Astrocyte (in vitro differentiated cells and primary cell): ENCODE results near the gene MVP. TPM values are rescaled to one million over a fixed set of nuclear protein-coding genes. Genes with fewer than 3 reads are reported as not detected.

Experiments
- DNase-seq: peaks from one replicate; pipeline ENCODE4 v3.0.0-alpha.2; 2010; ENCODE audit warnings: low read depth
- FAIRE-seq: peaks from 2 replicates; lab custom pipeline; 2011; peaks lifted over from hg19 to GRCh38; lab: Jason Lieb, UNC
- H2AFZ ChIP-seq: 2 replicates; pipeline ENCODE4 v1.6.0; 2012; ENCODE audit warnings: low read depth, low read length, inconsistent platforms
- H3K27ac ChIP-seq: 2 replicates; pipeline ENCODE4 v1.5.1; 2011; ENCODE audit warnings: low read depth, low read length, inconsistent platforms
- H3K27me3 ChIP-seq: 2 replicates; pipeline ENCODE4 v1.6.0; 2011; ENCODE audit warnings: low read length, inconsistent platforms; ENCODE audit not compliant: insufficient read depth
- H3K36me3 ChIP-seq: 2 replicates; pipeline ENCODE4 v1.5.1; 2011; ENCODE audit warnings: low read length, inconsistent platforms; ENCODE audit not compliant: insufficient read depth
- H3K4me1 ChIP-seq: 2 replicates; pipeline ENCODE4 v1.5.1; 2011; ENCODE audit warnings: low read length, inconsistent platforms; ENCODE audit not compliant: insufficient read depth
- H3K4me2 ChIP-seq: 2 replicates; pipeline ENCODE4 v1.6.0; 2012; ENCODE audit warnings: low read length, inconsistent platforms
- H3K4me3 ChIP-seq: 2 replicates; pipeline ENCODE4 v1.5.1; 2011; ENCODE audit warnings: low read depth, mild to moderate bottlenecking, low read length, inconsistent platforms; ENCODE audit not compliant: insufficient read depth
- H3K79me2 ChIP-seq: 2 replicates; pipeline ENCODE4 v1.6.0; 2012; ENCODE audit warnings: mild to moderate bottlenecking, low read length, inconsistent platforms; ENCODE audit not compliant: insufficient read depth
- H3K9ac ChIP-seq: 2 replicates; pipeline ENCODE4 v1.6.0; 2012; ENCODE audit warnings: mild to moderate bottlenecking, low read length, inconsistent platforms
- H3K9me3 ChIP-seq: 2 replicates; pipeline ENCODE4 v1.5.1; 2012; ENCODE audit warnings: low read depth, mild to moderate bottlenecking, low read length, inconsistent platforms; ENCODE audit not compliant: insufficient read depth
- H4K20me1 ChIP-seq: 2 replicates; pipeline ENCODE4 v1.6.0; 2012; ENCODE audit warnings: low read length, inconsistent platforms; ENCODE audit not compliant: insufficient read depth
- H3K27ac Mint-ChIP-seq: one replicate; pipeline ENCODE4 v1.8.0; 2021; ENCODE audit warnings: mild to moderate bottlenecking, mixed read lengths; ENCODE audit not compliant: unreplicated experiment
- H3K27me3 Mint-ChIP-seq: one replicate; pipeline ENCODE4 v1.8.0; 2021; ENCODE audit warnings: low read depth, mixed read lengths; ENCODE audit not compliant: unreplicated experiment
- H3K36me3 Mint-ChIP-seq: one replicate; pipeline ENCODE4 v1.8.0; 2021; ENCODE audit warnings: low read depth, mixed read lengths; ENCODE audit not compliant: unreplicated experiment
- H3K4me1 Mint-ChIP-seq: one replicate; pipeline ENCODE4 v1.8.0; 2021; ENCODE audit warnings: low read depth, mixed read lengths; ENCODE audit not compliant: unreplicated experiment
- H3K4me3 Mint-ChIP-seq: one replicate; pipeline ENCODE4 v1.8.0; 2021; ENCODE audit warnings: mild to moderate bottlenecking, moderate library complexity, mixed read lengths; ENCODE audit not compliant: unreplicated experiment
- H3K9me3 Mint-ChIP-seq: one replicate; pipeline ENCODE4 v1.8.0; 2021; ENCODE audit warnings: mild to moderate bottlenecking, mixed read lengths; ENCODE audit not compliant: unreplicated experiment
- EZH2 ChIP-seq: IDR thresholded peaks from 2 replicates; pipeline ENCODE4 v1.6.1; 2012; ENCODE audit warnings: mild to moderate bottlenecking, low read length, inconsistent platforms; ENCODE audit not compliant: insufficient read depth
- total RNA-seq: library from RNA; stranded (reverse); gene quantifications from 2 replicates; pipeline ENCODE4 v1.2.1, GENCODE V29; 2021
- TF ChIP-seq, protein P1 (sequence below): IDR thresholded peaks from 2 replicates; pipeline ENCODE4 v1.5.1; 2011; ENCODE audit warnings: low read depth, mild to moderate bottlenecking, inconsistent platforms, low read length, moderate library complexity; ENCODE audit not compliant: insufficient read depth

The MVP gene
- total RNA-seq, 1 donor from 2014 or later = 38.7 TPM

DNA sequence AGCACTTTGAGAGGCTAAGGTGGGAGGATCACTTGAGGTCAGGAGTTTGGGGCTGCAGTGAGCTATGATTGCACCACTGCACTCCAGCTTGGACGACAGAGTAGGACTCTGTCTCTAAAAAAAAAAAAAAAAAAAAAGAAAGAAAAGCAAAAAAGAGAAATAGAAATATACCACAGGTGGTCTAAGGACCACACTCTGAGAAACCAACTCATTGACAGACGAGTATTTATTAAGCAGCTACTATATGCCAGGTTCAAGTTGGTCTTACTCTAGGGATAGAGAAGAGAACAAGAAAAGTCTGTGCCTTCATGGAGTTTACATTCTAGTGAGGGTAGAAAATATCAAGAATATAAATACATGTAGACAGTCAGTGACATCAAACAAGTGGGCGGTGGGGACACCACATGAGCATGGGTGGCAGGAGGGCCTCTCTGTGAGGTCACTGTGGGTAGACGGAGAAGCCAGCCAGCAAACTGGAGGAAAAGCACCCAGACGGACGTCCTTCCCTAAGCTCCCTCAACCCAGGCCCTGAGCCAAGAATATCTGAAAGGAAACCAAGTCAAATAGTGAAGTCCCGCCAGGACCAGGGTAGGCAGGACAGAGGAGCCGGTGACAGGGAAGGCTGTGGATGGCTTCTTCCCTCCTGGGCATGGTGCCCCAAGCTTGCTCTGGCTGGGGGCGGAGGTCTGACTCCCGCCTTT is 38.0 kb downstream of the MVP start:
- no peaks in the 10 kb centered on the region for H3K9me3 ChIP-seq
- H3K27ac Mint-ChIP-seq = no peak overlapping the region
- no peak for FAIRE-seq
- H3K27me3 Mint-ChIP-seq = no peaks in the 10 kb centered on the region
- peaks cover 3% of the 10 kb centered on the region for H4K20me1 ChIP-seq
- no peak for TF ChIP-seq EZH2
- TF ChIP-seq, protein P1, sequence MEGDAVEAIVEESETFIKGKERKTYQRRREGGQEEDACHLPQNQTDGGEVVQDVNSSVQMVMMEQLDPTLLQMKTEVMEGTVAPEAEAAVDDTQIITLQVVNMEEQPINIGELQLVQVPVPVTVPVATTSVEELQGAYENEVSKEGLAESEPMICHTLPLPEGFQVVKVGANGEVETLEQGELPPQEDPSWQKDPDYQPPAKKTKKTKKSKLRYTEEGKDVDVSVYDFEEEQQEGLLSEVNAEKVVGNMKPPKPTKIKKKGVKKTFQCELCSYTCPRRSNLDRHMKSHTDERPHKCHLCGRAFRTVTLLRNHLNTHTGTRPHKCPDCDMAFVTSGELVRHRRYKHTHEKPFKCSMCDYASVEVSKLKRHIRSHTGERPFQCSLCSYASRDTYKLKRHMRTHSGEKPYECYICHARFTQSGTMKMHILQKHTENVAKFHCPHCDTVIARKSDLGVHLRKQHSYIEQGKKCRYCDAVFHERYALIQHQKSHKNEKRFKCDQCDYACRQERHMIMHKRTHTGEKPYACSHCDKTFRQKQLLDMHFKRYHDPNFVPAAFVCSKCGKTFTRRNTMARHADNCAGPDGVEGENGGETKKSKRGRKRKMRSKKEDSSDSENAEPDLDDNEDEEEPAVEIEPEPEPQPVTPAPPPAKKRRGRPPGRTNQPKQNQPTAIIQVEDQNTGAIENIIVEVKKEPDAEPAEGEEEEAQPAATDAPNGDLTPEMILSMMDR = no peak
- H3K27me3 ChIP-seq = no peaks in the 10 kb centered on the region
- no peak for DNase-seq
- no peak overlapping the region for H3K4me3 Mint-ChIP-seq
- no peaks in the 10 kb centered on the region for H3K9me3 Mint-ChIP-seq
- H3K4me3 ChIP-seq = no peak overlapping the region
- peaks cover 15% of the 10 kb centered on the region for H3K79me2 ChIP-seq
- peaks cover 14% of the 10 kb centered on the region for H3K36me3 Mint-ChIP-seq
- H3K27ac ChIP-seq = no peak overlapping the region
- no peak overlapping the region for H3K9ac ChIP-seq
- H2AFZ ChIP-seq = no peak overlapping the region
- H3K4me1 ChIP-seq = peaks cover 10% of the 10 kb centered on the region
- H3K4me1 Mint-ChIP-seq = peaks cover 7% of the 10 kb centered on the region
- peaks cover 14% of the 10 kb centered on the region for H3K36me3 ChIP-seq
- H3K4me2 ChIP-seq = no peak overlapping the region

DNA sequence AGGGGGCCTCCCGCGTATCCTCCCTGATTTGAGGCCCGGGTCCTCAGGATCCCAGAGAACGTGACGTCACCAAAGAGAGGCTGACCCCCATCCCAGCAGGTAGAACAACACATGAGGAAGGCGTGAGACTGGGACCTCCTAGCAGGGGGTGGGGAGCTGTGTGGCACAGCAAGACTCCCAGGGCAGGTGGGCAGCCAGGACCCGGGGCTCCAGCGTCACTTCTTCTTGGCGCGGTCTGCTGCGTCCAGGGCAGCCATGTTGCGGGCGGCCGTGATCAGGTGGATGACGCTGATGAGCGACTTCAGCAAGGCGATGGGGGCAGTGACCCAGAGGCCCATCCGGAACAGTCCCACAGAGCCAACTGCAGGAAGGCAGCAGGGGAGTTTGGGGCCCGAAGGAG is 38.7 kb downstream of the MVP start:
- Histone ChIP-seq H3K9ac (no peak overlapping the region), H3K9me3 (no peaks in the 10 kb centered on the region), H3K79me2 (peaks cover 15% of the 10 kb centered on the region), H3K27me3 (no peaks in the 10 kb centered on the region), H4K20me1 (peaks cover 3% of the 10 kb centered on the region), H3K36me3 (peaks cover 14% of the 10 kb centered on the region), H3K27ac (no peak overlapping the region), H3K4me1 (peaks cover 10% of the 10 kb centered on the region), H3K4me2 (no peak overlapping the region), H2AFZ (no peak overlapping the region), H3K4me3 (no peak overlapping the region)
- Mint-ChIP-seq H3K36me3 (peaks cover 14% of the 10 kb centered on the region), H3K27me3 (no peaks in the 10 kb centered on the region), H3K9me3 (no peaks in the 10 kb centered on the region), H3K4me3 (no peak overlapping the region), H3K4me1 (peaks cover 7% of the 10 kb centered on the region), H3K27ac (no peak overlapping the region)
- FAIRE-seq (no peak), DNase-seq (no peak)
- TF ChIP-seq EZH2 = no peak
- TF ChIP-seq, protein P1 = no peak

DNA sequence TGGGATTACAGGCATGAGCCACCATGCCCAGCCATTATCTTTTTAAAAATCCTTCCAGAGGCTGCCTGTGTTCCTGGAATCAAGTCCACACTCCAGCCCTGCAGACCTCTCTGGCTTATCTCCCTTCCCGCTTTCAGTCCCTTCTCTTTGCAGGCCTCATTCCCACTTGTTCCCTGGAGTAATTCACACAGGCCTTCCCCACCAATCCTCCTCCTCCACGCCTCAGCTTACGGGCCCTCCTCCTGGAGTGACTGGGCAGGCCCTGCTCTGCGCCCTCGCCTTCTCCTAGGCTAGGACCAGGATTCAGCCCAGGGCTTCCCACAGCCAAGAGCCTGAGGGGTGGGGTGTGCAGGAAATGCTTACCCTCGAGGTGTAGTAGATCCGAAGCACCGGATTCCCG is 40.0 kb downstream of the MVP start:
- DNase-seq (no peak), FAIRE-seq (no peak)
- Mint-ChIP-seq H3K9me3 (no peaks in the 10 kb centered on the region), H3K27me3 (no peaks in the 10 kb centered on the region), H3K4me1 (peaks cover 7% of the 10 kb centered on the region), H3K4me3 (no peak overlapping the region), H3K27ac (no peak overlapping the region), H3K36me3 (peaks cover 15% of the 10 kb centered on the region)
- Histone ChIP-seq H2AFZ (no peak overlapping the region), H3K9me3 (no peaks in the 10 kb centered on the region), H3K36me3 (peaks cover 14% of the 10 kb centered on the region), H3K4me1 (peaks cover 10% of the 10 kb centered on the region), H3K9ac (no peak overlapping the region), H3K4me3 (no peak overlapping the region), H3K4me2 (no peak overlapping the region), H3K27ac (no peak overlapping the region), H3K27me3 (no peaks in the 10 kb centered on the region), H4K20me1 (peaks cover 3% of the 10 kb centered on the region), H3K79me2 (peaks cover 15% of the 10 kb centered on the region)
- TF ChIP-seq EZH2 = no peak
- TF ChIP-seq, protein P1 = no peak
